ENCODE measurements around the gene DNASE1L2. TPM values are rescaled to one million over a fixed set of nuclear protein-coding genes. Genes with fewer than 3 reads are reported as not detected.
A peak's percentile ranks its signal among the peaks of the same experiment; 100 is the strongest.
"Not testable (repeated sequence)": the region's sequence is repeated elsewhere in the genome, so short reads cannot be mapped to it uniquely, and the experiment has no call there.

Gene DNASE1L2
- total RNA-seq, 1 donor from 2014 or later = 2.1 TPM

GRCh38 chr16:2233872-2234812 is 2.1 kb upstream of the DNASE1L2 start:
- H3K4me1 Mint-ChIP-seq = no peaks in the 10 kb centered on the region
- H3K27ac Mint-ChIP-seq = no peak overlapping the region
- no peaks in the 10 kb centered on the region for H3K27me3 Mint-ChIP-seq
- DNase-seq = no peak
- intact Hi-C loops (cut with micrococcal nuclease) = no loop called here
- peaks cover 19% of the 10 kb centered on the region for H3K36me3 Mint-ChIP-seq (ENCODE audit: low read depth)
- no peaks in the 10 kb centered on the region for H3K9me3 Mint-ChIP-seq
- H3K4me3 Mint-ChIP-seq = no peak overlapping the region

GRCh38 chr16:2234813-2235170 is 1.5 kb upstream of the DNASE1L2 start:
- Mint-ChIP-seq H3K27ac (no peak overlapping the region), H3K4me3 (no peak overlapping the region), H3K27me3 (no peaks in the 10 kb centered on the region), H3K36me3 (ENCODE audit: low read depth) (peaks cover 19% of the 10 kb centered on the region), H3K4me1 (no peaks in the 10 kb centered on the region), H3K9me3 (no peaks in the 10 kb centered on the region)
- intact Hi-C loops (cut with micrococcal nuclease) = no loop called here
- no peak for DNase-seq

- intact Hi-C loops (cut with micrococcal nuclease) = no loop called here
- no peak for DNase-seq
Measured at GRCh38 chr16:2235234-2235651, 1.0 kb upstream of the DNASE1L2 start.

GRCh38 chr16:2235695-2236336 is 428 bp upstream of the DNASE1L2 start:
- H3K9me3 Mint-ChIP-seq = no peaks in the 10 kb centered on the region
- H3K36me3 Mint-ChIP-seq (ENCODE audit: low read depth) = peaks cover 15% of the 10 kb centered on the region
- no peaks in the 10 kb centered on the region for H3K27me3 Mint-ChIP-seq

More at GRCh38 chr16:2235234-2235651, 1.0 kb upstream of the DNASE1L2 start:
- Mint-ChIP-seq H3K9me3 (no peaks in the 10 kb centered on the region), H3K4me1 (no peaks in the 10 kb centered on the region), H3K36me3 (ENCODE audit: low read depth) (peaks cover 15% of the 10 kb centered on the region), H3K27me3 (no peaks in the 10 kb centered on the region), H3K27ac (peak overlapping the region; percentile 25), H3K4me3 (no peak overlapping the region)

GRCh38 chr16:2237102-2237482 is 848 bp downstream of the DNASE1L2 start:
- Mint-ChIP-seq H3K9me3 (no peaks in the 10 kb centered on the region), H3K27ac (no peak overlapping the region), H3K4me1 (no peaks in the 10 kb centered on the region), H3K36me3 (ENCODE audit: low read depth) (peaks cover 12% of the 10 kb centered on the region), H3K27me3 (no peaks in the 10 kb centered on the region), H3K4me3 (no peak overlapping the region)
- DNase-seq = no peak
- intact Hi-C loops (cut with micrococcal nuclease) = no loop called here

More at GRCh38 chr16:2235695-2236336, 428 bp upstream of the DNASE1L2 start:
- DNase-seq = no peak
- Mint-ChIP-seq H3K4me3 (no peak overlapping the region), H3K4me1 (no peaks in the 10 kb centered on the region), H3K27ac (no peak overlapping the region)
- intact Hi-C loops (cut with micrococcal nuclease) = no loop called here

GRCh38 chr16:2237493-2238149 is 1.4 kb downstream of the DNASE1L2 start:
- no peaks in the 10 kb centered on the region for H3K27me3 Mint-ChIP-seq
- H3K4me3 Mint-ChIP-seq = no peak overlapping the region
- H3K27ac Mint-ChIP-seq = no peak overlapping the region
- DNase-seq = no peak
- intact Hi-C loops (cut with micrococcal nuclease) = no loop called here
- no peaks in the 10 kb centered on the region for H3K4me1 Mint-ChIP-seq
- H3K36me3 Mint-ChIP-seq (ENCODE audit: low read depth) = peaks cover 15% of the 10 kb centered on the region
- no peaks in the 10 kb centered on the region for H3K9me3 Mint-ChIP-seq

GRCh38 chr16:2238150-2238837 is 2.0 kb downstream of the DNASE1L2 start:
- intact Hi-C loops (cut with micrococcal nuclease) = no loop called here
- no peak for DNase-seq
- no peaks in the 10 kb centered on the region for H3K9me3 Mint-ChIP-seq

GRCh38 chr16:2238838-2239675 is 2.8 kb downstream of the DNASE1L2 start:
- no peak for DNase-seq
- Mint-ChIP-seq H3K27ac (no peak overlapping the region), H3K9me3 (no peaks in the 10 kb centered on the region), H3K4me1 (no peaks in the 10 kb centered on the region), H3K4me3 (no peak overlapping the region), H3K36me3 (ENCODE audit: low read depth) (peaks cover 14% of the 10 kb centered on the region), H3K27me3 (no peaks in the 10 kb centered on the region)
- intact Hi-C loops (cut with micrococcal nuclease) = no loop called here

More at GRCh38 chr16:2238150-2238837, 2.0 kb downstream of the DNASE1L2 start:
- no peak overlapping the region for H3K27ac Mint-ChIP-seq
- no peaks in the 10 kb centered on the region for H3K27me3 Mint-ChIP-seq
- H3K4me3 Mint-ChIP-seq = no peak overlapping the region
- no peaks in the 10 kb centered on the region for H3K4me1 Mint-ChIP-seq
- H3K36me3 Mint-ChIP-seq (ENCODE audit: low read depth) = peaks cover 15% of the 10 kb centered on the region

- H3K27ac Mint-ChIP-seq; H3K27me3 Mint-ChIP-seq; H3K9me3 Mint-ChIP-seq; DNase-seq; intact Hi-C loops (cut with micrococcal nuclease); H3K4me1 Mint-ChIP-seq; H3K4me3 Mint-ChIP-seq: not testable (repeated sequence)
- peaks cover 12% of the 10 kb centered on the region for H3K36me3 Mint-ChIP-seq (ENCODE audit: low read depth)
Measured at GRCh38 chr16:2240331-2240730, 4.1 kb downstream of the DNASE1L2 start.

GRCh38 chr16:2242598-2242997 is 6.4 kb downstream of the DNASE1L2 start:
- DNase-seq = no peak
- Mint-ChIP-seq H3K4me3 (no peak overlapping the region), H3K27me3 (no peaks in the 10 kb centered on the region), H3K36me3 (ENCODE audit: low read depth) (peaks cover 12% of the 10 kb centered on the region), H3K9me3 (no peaks in the 10 kb centered on the region), H3K27ac (peak overlapping the region; percentile 6), H3K4me1 (no peaks in the 10 kb centered on the region)
- intact Hi-C loops (cut with micrococcal nuclease) = no loop called here

- intact Hi-C loops (cut with micrococcal nuclease) = no loop called here
- H3K27me3 Mint-ChIP-seq = no peaks in the 10 kb centered on the region
- DNase-seq = no peak
- H3K4me3 Mint-ChIP-seq = no peak overlapping the region
- H3K36me3 Mint-ChIP-seq (ENCODE audit: low read depth) = peaks cover 12% of the 10 kb centered on the region
- H3K27ac Mint-ChIP-seq = no peak overlapping the region
- H3K9me3 Mint-ChIP-seq = no peaks in the 10 kb centered on the region
- no peaks in the 10 kb centered on the region for H3K4me1 Mint-ChIP-seq
Measured at GRCh38 chr16:2243031-2243528, 6.8 kb downstream of the DNASE1L2 start.

- H3K27ac Mint-ChIP-seq = no peak overlapping the region
- DNase-seq = no peak
Measured at GRCh38 chr16:2243781-2244180, 7.5 kb downstream of the DNASE1L2 start.

GRCh38 chr16:2244301-2244700 is 8.1 kb downstream of the DNASE1L2 start:
- no peaks in the 10 kb centered on the region for H3K9me3 Mint-ChIP-seq
- intact Hi-C loops (cut with micrococcal nuclease) = no loop called here
- H3K27me3 Mint-ChIP-seq = no peaks in the 10 kb centered on the region
- DNase-seq = no peak
- no peaks in the 10 kb centered on the region for H3K4me1 Mint-ChIP-seq
- H3K27ac Mint-ChIP-seq = no peak overlapping the region
- peaks cover 12% of the 10 kb centered on the region for H3K36me3 Mint-ChIP-seq (ENCODE audit: low read depth)
- no peak overlapping the region for H3K4me3 Mint-ChIP-seq

More at GRCh38 chr16:2243781-2244180, 7.5 kb downstream of the DNASE1L2 start:
- intact Hi-C loops (cut with micrococcal nuclease) = no loop called here
- H3K36me3 Mint-ChIP-seq (ENCODE audit: low read depth) = peaks cover 12% of the 10 kb centered on the region
- no peaks in the 10 kb centered on the region for H3K4me1 Mint-ChIP-seq
- H3K27me3 Mint-ChIP-seq = no peaks in the 10 kb centered on the region
- no peak overlapping the region for H3K4me3 Mint-ChIP-seq
- no peaks in the 10 kb centered on the region for H3K9me3 Mint-ChIP-seq

Data from activated CD4-positive, alpha-beta T cell treated with anti-CD3 and anti-CD28 coated beads, Interleukin-2, amount 10 ng/mL, durations not matched to agents 24 days and 14 days (primary cell).